GM19025 (cell line): ENCODE data around the gene GBP7.
"Not testable (repeated sequence)": the region's sequence is repeated elsewhere in the genome, so short reads cannot be mapped to it uniquely, and the experiment has no call there.

Source experiments
- ATAC-seq: cut with Tn5 transposase; IDR thresholded peaks from one replicate; pipeline ENCODE4 v1.9.1; 2021; ENCODE audit warnings: mild to moderate bottlenecking, low read depth, moderate library complexity; ENCODE audit not compliant: unreplicated experiment

GBP7 gene, protein sequence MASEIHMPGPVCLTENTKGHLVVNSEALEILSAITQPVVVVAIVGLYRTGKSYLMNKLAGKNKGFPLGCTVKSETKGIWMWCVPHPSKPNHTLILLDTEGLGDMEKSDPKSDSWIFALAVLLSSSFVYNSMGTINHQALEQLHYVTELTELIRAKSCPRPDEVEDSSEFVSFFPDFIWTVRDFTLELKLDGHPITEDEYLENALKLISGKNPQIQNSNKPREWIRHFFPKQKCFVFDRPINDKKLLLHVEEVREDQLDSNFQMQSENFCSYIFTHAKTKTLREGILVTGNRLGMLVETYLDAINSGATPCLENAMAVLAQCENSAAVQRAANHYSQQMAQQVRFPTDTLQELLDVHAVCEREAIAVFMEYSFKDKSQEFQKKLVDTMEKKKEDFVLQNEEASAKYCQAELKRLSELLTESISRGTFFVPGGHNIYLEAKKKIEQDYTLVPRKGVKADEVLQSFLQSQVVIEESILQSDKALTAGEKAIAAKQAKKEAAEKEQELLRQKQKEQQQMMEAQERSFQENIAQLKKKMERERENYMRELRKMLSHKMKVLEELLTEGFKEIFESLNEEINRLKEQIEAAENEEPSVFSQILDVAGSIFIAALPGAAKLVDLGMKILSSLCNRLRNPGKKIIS

DNA sequence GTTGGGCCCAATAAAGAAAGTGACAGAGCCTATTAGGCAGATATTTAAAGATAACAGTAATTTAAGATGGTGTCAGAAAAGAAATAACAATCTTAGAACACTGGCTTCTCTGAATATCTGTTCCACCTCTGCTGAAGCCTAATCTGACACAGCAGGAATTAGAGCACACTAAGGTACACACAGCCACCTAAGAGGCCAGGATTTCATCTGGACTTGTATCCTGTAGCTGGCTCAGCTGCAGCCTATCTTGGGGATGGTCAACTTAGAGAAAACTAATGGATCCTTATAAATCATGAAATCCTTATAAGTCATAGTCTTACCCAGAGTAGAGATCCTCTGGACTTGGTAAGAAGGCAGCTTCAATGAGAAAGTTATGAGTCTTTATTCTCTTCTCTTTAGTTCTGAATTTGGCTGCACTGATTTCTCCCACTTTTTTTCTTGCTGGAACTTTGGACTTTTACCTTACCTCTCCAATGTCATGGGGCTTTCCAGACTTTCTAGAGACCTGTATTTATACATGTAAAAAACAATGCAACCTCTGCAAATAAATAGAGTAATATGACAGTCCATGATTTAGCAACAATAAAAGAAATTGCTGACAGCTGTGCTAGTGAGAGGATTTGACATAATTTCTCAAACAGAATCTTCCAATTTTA, at the start of gene GBP7:
Gene GBP7, minus strand, starts transcription at position 403 of the 656 bp plus-strand sequence. CDS start 4,068 bp downstream, outside the sequence.
- ATAC-seq, result no peak

DNA sequence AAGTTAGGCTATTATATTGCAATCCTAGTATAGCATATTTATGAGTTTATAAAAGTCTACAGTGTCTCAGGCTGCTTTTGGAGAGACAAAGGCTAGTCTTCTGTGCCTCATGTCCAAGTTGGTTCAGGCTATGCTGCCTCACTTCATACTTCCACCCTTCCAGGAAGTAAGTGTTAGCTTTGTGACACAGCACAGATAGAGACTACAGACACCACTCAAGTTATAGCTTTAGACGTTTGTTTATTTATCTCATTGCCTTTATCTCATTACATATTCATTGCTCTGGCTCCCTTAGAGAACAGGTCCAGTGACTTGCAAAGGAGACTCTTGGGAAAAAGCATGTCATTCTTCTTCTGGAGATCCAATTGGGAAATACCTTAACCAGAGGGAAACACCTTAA, 45.5 kb upstream of the GBP7 start:
- ATAC-seq, result no peak

DNA sequence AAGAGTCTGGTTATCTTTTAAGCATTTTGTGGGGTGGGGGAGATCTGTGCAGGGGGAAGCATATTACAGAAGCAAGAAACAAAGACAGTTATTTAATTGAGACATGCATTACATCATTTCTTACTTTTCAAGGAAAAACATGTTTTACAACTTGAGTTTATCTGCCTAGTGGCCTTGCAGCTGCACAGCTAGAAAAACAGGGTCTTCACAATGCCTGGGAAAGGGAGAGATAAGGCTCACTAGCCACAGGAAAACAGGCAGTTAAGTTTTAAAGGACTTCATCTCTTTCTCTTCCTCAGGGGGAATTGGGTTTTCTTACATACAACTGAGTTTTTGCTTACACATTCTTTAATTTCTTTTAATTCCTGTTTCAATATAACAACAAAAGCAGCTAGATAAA, 44.0 kb upstream of the GBP7 start:
- not testable (repeated sequence) for ATAC-seq

DNA sequence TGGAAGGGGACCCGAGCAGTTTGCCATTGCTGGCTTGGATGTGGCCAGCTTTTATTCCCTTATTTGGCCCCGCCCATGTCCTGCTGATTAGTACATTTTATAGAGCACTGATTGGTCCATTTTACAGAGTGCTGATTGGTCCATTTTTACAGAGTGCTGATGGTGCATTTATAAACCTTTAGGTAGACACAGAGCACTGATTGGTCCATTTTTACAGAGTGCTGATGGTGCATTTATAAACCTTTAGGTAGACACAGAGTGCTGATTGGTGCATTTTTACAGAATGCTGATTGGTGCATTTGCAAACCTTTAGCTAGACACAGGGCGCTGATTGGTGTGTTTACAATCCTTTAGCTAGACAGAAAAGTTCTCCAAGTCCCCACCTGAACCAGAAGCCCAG, 43.1 kb upstream of the GBP7 start:
- ATAC-seq, result not testable (repeated sequence)

DNA sequence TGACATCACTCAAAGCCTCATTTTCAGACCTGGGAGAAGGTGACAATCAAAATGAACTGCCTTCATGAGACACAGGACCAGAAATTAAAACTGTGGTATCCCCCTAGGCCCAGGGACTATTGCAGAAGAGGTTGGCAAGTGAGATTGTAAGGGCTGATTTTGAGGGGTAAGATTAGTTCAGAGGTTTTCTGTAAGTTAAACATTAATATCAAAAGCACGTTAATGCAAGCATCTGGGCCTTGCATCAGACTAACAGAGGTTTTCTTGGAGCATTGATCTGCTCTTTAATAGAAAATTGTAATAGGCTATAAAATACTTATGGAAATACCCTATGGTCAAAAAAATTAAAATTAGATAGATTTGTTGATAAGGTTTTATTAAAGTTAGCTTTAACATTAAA, 37.5 kb upstream of the GBP7 start:
- ATAC-seq, result no peak

DNA sequence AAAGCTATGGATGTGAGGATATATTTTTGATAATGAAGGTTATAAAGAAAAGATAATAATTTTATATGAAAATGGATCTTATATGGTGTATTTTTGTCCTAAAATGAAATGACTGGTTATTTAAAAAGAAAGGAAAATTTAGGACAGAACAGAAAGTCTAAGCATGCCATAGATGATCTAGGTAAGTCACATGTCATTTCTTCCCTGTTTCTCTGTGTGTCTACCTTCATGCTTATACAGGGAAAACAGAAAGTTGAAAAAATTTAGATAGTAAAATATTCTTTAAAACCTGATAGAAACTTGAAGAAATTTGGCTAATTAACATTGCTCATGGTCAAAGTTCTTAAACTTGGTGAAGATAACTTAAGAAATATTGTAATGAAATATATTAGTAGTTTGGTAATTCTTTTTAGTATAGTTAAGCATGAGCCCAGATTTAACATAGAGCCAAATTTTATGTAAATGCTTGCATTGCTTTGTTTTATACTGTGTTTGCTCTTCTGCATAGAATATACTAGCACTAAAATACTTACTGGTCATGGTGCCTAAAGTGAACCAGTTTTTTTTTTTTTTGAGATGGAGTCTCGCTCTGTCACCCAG, 35.3 kb upstream of the GBP7 start:
- no peak for ATAC-seq

DNA sequence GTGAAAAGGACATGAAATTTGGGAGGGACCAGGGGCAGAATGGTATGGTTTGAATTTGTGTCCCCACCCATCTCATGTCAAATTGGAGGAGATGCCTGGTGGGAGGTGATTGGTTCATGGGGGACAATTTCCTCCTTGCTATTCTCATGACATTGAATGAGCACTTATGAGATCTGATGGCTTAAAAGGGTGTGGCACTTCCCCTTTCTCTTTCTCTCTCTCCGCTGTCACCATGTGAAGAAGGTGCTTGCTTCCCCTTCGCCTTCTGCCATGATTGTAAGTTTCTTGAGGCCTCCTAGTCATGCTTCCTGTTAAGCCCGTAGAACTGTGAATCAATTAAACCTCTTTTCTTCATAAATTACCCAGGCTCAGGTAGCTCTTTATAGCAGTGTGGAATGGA, 30.6 kb upstream of the GBP7 start:
- ATAC-seq, result no peak

DNA sequence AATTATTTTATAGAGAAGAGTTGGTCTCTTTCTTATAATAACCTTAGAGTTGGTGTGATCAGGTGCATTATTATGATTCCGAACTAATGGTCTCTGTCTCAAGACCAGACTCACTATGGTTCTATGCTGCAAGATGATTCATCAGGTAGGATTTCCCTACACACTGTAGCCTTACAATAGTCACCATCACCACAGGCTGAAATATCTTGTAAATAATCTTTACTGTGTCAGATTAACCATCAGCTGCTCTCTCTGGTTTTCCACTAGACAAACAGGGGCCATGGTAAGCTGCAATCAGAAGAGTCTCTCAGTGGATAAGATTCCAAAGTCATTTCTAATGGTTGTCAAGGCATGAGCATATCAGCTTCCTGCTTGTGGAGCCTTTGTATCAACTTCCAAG, 27.4 kb upstream of the GBP7 start:
- no peak for ATAC-seq

DNA sequence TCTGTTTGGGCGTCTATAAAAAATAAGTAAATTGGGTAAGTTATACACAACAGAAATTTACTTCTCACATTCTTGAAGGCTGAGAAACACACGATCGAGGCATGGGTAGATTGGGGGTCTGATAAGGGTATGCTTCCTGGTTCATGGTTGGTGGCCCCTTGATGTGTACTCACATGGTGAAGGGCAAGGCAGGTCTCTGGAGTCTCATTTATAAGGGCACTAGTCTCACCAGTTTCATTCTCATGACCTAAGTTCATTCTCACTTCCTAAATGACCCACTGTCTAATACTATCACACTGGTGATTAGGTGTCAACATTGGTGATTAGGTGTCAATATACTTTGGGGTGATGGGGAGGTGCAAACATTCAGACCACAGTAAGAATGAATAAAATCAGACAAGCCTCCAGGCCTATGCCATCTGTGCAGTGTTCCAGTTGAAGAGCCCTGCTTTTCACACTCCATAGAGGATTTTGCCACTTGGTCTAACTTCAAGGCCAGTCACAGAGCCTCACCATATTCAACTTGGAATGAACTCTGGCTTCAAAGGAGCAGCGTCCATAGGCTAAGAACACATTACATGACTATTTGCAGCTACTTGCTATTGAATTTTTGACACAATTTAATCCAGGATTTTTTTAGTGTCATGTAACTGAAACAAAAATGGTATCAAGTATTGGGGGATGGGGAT, 25.4 kb upstream of the GBP7 start:
- peak; percentile 67 for ATAC-seq

DNA sequence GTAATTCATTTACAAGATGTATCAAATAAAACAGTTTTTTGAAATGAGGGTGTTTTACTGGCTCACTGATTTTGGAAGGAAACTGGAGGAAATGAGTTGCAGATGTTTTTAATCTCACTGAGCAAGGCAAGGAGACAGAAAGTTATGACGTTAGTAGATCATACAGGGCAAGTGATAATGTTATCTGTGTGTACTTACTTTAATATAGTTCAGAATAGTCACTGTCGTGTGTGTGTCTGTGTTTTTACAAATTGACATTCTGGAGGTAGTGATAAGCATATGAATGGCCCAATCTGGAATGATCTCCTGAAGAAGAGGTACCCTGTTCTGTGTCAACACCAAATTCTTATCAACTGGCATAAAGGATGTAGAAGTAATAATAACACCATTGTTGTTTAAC, 24.9 kb upstream of the GBP7 start:
- ATAC-seq, result no peak

DNA sequence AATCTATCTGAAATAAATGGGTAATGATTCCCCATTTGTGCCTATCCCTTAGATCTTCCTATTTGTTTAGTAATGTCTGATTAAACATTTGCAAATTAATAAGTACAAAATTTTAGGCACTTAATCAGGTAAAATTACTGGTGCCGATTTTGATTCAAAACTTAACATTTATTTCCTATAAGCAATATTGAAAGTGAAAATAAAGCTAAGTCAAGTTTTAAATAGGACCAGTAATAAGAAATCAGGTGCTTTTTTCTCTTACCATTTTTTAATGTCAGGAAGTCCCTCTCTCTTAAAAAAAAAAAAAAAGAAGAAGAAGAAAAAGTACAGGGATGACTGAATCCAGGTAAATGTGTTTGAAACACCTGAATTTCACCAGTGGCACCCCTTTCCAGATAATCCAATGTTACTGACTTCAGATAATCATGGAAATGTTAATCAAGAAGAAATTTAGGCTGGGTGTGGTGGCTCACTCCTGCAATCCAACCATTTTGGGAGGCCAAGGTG, 23.8 kb upstream of the GBP7 start:
- no peak for ATAC-seq

DNA sequence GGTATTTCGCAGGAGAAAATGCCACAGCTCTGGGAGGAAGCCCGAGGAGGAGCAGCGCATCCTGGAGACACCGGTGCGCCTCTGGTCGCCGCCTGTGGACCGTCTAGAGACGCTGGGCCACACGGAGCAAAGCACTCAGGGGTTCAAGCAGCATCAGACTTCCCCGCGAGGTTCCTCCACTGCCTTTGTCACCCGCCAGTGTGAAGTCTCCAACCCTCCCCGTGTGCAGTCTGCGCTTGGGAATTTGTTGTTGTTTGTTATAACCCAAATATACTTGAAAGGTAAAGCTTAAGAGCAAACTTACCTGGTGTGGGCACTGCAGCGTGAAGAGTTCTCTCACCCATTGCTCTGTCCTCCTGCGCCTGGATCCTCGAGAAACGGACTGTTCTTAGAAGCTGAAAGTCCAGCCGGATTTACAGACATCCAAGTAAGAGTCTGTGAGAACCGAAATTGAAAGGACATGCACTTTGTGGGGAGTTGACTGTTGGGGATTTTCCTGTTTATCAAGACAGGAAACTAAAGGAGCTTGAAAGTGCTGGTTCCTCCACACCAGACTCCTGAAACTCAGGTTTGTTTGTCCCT, 22.8 kb upstream of the GBP7 start, which contains the start of gene GBP4:
Gene GBP4, minus strand, starts transcription at position 452 of the 582 bp plus-strand sequence. Its CDS starts 108 bp downstream, at position 344.
- peak; percentile 47 for ATAC-seq

DNA sequence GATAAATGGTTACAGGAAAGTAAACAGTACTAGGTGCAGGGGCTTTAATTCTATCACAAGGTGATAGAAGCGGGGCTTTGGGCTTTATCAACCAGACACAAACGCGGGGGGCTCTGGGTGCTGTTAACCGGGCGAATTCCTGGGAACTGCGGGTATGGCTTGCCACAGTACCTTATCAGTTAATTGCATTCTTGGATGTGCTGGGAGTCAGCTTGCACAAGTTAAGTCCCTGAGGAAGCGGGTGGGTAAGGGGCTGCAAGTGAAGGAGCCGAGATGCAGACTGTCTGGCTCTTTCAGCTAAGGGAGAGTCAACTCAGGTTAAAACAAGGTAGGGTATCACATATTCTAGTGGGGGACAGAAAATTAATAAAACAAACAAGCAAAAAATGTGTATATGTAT, 22.3 kb upstream of the GBP7 start:
- ATAC-seq, result no peak

DNA sequence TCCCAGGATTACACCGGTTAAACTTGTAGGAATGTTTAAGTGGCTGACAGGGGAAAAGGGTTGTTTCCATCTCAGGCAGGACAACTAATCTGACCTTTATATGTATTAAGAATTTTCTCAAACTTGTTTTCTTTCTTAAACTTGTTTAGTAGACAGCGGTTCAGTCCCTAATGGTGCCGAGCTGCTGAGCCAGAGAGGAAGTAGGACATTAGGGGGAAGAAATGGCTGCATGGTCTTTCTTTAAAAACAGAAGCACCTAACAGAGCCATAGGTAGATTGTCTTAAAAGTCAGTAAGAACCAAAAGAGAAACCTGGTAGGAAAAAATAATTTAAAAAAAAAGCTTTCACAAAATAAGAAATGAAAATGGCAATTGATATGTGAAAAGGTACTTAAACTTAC, 19.7 kb upstream of the GBP7 start:
- no peak for ATAC-seq

DNA sequence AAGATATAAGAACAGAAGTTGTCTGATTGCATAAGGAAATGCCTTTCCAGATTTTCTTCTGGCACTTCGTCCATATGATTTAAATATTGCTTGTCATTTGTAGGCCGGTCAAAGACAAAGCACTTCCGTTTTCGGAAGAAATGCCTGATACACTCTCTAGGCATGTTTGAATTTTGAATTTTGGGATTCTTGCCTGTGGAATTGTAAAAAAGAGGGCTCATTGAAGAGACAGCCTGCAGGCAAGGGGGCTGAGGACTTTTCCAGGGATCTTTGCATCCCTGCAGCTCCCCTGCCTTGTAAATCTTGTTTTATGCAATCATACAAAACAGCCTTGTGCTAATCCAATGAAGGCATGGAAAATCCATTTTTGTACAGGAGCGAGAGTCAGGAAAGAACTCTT, 15.5 kb upstream of the GBP7 start:
- ATAC-seq, result no peak

DNA sequence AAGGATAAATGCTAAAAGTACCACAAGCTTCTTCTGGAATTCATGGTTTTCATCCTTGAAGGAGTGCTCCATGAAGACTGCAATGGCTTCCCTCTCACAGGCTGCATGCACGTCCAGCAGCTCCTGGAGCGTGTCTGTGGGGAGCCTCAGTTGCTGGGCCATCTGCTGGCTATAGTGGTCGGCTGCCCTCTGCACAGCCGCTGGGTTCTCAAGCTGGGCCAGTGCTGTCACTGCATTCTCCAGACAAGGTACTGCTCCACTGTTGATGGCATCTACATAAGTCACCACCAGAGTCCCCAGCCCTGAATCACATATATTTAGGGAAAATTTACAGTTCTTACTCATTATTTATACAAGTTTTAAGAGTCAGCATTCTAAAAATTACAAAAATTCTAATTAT, 14.2 kb upstream of the GBP7 start:
- no peak for ATAC-seq

DNA sequence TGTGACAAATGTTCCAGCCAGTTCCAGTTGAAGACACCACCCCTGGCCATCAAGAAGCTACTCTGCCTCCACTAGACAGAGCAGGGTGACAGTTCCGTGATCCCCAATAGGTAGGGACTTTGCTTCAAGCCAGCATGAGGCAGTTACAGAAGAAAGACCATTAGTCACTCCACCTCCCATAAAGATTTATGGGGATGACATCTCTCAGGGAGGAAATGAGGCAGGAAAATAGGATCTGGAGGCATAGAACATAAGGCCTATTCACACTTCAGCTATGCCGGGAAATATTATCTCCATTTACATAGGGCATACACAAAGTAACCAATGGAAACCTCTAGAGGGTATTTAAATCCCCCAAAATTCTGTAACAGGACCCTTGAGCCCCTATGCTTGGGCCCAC, 3.5 kb upstream of the GBP7 start:
- ATAC-seq, result no peak

DNA sequence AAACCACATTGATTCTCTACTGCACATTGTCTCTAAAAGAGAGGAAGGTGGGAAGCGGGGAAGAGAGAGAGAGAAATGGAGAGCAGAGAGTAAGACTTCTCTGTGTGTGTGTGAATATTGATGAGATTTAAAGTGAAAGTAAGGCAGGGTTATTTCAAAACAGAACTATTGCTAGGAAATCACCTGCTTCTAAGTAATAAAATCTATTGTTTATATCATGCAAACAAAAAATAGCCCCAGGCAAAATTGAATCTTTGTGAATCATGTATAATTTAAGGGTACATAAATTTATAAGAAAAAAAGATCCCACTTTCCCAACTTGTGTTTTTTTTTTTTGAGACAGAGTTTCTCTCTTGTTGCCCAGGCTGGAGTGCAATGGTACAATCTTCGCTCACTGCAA, 1.2 kb upstream of the GBP7 start:
- no peak for ATAC-seq

DNA sequence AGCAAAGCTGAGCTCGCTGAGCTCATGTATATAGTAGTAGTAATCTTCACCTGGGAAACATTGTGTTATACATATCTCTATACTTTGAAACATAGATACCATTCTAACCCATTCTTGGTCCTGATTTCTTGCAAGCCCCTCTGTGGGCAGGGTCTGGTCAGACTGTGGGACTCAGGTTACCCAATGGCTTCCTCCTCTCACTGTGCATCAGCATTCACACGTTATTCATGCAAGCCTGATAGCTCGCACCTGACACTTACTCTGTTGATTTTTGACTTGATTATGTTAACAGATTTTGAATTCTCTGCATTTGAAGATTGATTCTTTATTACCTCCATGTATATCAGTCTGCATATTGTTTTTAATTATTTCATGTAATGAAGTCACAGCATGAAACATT, 1.3 kb downstream of the GBP7 start:
- ATAC-seq, result no peak
